WI38 (cell line): Measurements from ENCODE around the gene GLS.
"Not testable (repeated sequence)": the region's sequence is repeated elsewhere in the genome, so short reads cannot be mapped to it uniquely, and the experiment has no call there.

ENCODE experiments used
- H3K4me3 ChIP-seq: 2 replicates; pipeline ENCODE4 v1.5.1; 2011; ENCODE audit warnings: low read depth, mild to moderate bottlenecking, control low read depth, low read length
- CTCF ChIP-seq: IDR thresholded peaks from 2 replicates; pipeline ENCODE4 v1.5.1; 2012; ENCODE audit warnings: low read depth, mild to moderate bottlenecking, control low read depth, low read length

The GLS gene

GRCh38 chr2:190867212-190867611 lies 13.4 kb upstream of the GLS start:
- no peak overlapping the region for H3K4me3 ChIP-seq
- no peak for TF ChIP-seq CTCF

GRCh38 chr2:190867832-190868231 lies 12.8 kb upstream of the GLS start:
- no peak overlapping the region for H3K4me3 ChIP-seq
- TF ChIP-seq CTCF = no peak

- TF ChIP-seq CTCF = no peak
- no peak overlapping the region for H3K4me3 ChIP-seq
Observed at GRCh38 chr2:190869721-190870120, 10.9 kb upstream of the GLS start.

GRCh38 chr2:190873451-190873850 lies 7.2 kb upstream of the GLS start:
- not testable (repeated sequence) for H3K4me3 ChIP-seq

GRCh38 chr2:190875891-190876290 lies 4.7 kb upstream of the GLS start:
- no peak for TF ChIP-seq CTCF
- H3K4me3 ChIP-seq = no peak overlapping the region

- TF ChIP-seq CTCF = no peak
- H3K4me3 ChIP-seq = no peak overlapping the region
Observed at GRCh38 chr2:190876631-190877030, 4.0 kb upstream of the GLS start.

- no peak for TF ChIP-seq CTCF
- no peak overlapping the region for H3K4me3 ChIP-seq
Observed at GRCh38 chr2:190877436-190877835, 3.2 kb upstream of the GLS start.
